ENCODE results near the gene SLC24A2.
"Not testable (repeated sequence)": the region's sequence is repeated elsewhere in the genome, so short reads cannot be mapped to it uniquely, and the experiment has no call there.

The SLC24A2 gene

DNA sequence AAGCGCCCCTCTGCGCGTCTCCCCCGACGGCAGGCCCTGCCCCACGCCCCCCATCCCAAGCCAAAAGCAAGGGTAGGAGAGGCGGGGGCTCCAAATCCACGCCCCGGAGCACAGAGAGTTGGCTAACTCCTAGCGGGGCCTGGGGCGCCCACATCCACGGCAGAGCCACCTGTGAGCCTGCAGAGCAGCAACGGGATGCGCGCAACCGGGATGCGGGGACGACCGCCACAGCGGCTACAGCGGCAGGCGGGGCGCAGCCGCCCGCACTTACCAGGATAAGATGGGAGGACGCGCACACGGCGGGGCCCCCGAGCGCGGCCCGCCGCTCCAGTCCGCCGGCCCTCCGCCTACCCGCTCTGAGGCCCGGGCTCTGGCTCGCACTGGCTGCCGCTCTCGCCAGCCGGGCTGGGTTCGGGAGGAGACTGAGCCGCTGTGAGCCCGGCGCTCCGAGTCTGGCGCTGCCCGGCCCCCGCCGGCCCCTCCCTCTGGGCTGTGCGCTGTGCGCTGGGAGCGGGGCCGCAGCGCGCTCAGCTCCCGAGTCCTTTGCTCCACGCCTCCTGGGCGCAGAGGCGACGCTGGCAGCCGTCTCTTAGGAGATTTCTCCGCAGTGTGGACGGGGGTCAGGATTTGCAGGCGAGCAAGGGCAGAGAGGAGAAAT, at the start of gene SLC24A2:
TSS of gene SLC24A2 (minus strand) at position 424 of the 658 bp plus-strand sequence.
- no peak for DNase-seq

DNA sequence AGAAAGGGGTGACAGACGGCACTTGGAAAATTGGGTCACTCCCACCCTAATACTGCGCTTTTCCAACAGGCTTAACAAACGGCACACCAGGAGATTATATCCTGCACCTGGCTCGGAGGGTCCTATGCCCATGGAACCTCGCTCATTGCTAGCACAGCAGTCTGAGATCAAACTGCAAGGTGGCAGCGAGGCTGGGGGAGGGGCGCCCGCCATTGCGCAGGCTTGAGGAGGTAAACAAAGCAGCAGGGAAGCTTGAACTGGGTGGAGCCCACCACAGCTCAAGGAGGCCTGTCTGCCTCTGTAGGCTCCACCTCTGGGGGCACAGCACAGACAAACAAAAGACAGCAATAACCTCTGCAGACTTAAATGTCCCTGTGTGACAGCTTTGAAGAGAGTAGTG, 44.5 kb upstream of the SLC24A2 start:
- DNase-seq, result not testable (repeated sequence)

DNA sequence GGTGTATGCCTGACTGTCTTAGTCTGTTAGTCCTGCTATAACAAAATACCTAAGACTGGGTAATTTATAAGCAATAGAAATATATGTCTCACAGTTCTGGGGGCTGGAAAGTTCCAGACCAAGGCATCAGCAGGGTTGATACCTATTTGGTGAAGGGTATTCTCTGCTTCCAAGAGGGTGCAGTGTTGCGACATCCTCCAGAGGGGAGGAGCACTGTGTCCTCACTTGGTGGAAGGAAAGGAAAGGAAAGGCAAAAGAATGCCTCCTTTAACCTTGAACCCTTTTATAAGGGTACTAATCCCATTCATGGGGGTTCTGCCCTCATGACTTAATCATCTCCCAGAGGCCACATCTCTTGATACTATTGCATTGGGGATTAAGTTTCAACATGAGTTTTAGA, 42.0 kb upstream of the SLC24A2 start:
- no peak for DNase-seq

DNA sequence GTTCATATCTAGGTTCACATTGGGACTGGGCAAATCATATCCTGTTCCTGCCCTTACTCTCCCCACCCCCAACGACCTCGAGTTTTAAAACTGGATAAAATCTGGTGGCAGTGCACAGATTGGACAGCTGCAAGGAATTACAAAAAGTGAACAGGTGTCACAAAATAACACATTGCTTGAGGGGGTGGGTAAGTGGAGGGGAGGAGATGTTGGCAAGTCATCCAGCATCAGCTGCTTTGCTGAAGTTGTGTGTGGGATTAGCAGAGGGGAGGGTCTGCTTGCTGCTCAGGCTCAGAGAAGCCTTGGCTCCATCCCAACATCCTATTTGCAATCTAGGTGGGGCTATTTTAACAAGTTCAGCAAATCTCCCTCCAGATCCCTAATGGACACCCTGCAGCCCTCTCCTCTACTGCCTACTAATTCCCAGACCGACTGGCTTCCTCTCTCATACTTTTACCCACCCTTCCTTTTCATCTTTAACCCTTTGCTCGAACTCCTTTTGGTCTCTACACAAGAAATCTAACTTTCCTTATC, 39.8 kb upstream of the SLC24A2 start:
- no peak for DNase-seq

DNA sequence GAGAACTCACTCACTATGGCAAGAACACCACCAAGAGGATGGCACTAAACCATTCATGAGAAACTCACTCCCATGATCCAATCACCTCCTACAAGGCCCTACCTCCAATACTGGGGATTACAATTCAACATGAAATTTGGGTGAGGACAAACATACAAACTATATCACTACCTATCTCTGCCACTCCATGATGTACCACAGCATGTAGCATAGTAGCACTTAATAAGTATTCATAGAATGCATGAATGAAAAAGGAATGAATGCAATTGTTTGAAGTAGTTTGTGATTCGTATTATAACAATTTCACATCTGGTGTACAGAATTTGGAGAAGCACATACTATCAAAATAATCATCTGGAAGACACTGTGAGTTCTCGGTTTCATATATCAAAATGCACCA, 27.9 kb upstream of the SLC24A2 start:
- DNase-seq, result no peak

DNA sequence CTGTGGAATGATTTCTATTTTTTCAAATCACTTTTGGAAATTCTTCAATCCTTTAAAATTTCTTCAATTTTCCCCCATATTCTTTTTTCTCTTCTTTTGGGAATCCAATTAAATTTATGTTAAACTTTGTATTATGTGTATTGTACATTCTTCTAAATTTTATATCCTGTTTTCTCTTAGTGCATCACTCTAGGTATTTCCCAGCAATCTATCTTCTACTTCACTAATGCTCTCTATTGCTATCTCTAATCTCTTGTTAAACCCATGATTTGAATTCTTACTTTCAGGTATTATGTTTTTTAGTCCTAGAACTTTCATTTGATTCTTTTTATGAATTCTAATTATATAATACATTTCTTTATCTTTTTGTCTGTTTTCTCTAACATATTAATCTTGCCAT, 23.4 kb upstream of the SLC24A2 start:
- DNase-seq, result no peak

DNA sequence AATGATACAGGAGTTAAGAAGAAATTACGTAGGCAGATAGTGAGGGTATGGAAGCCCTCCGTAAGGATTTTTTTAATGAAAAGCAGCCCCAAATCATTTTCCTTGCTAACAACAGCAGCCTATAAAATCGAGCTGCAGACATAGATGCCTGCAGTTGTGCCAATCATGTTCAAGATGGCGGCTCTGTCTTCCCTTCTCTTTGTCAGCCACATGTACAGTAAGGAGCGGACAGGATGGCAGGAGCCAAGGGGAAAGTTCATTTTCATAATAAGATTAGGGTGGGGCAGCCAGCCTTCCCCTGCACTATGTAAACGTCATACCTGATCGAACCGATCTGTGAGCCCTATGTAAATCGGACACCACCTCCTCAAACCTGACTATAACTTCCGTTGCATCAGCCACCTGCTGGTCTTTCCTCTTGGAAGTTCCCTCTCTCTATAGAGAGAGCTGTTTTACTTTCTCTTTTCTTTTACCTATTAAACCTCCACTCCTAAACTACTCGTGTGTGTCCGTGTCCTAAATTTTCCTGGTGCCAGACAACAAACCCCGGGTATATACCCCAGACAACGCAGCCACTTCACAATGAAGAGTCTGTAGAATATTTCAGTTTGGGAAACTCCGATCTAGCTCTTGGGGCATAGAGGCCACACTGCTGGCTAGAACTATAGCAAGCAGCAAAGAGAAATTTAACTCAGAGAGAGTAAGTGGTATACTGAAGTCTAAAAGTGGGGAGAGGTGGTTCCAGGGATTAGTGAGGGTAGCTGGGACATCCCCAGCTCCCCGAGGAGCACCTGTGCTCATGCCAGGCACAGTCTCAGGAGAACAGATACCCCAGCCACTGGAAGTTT, 20.8 kb upstream of the SLC24A2 start:
- DNase-seq, result no peak

DNA sequence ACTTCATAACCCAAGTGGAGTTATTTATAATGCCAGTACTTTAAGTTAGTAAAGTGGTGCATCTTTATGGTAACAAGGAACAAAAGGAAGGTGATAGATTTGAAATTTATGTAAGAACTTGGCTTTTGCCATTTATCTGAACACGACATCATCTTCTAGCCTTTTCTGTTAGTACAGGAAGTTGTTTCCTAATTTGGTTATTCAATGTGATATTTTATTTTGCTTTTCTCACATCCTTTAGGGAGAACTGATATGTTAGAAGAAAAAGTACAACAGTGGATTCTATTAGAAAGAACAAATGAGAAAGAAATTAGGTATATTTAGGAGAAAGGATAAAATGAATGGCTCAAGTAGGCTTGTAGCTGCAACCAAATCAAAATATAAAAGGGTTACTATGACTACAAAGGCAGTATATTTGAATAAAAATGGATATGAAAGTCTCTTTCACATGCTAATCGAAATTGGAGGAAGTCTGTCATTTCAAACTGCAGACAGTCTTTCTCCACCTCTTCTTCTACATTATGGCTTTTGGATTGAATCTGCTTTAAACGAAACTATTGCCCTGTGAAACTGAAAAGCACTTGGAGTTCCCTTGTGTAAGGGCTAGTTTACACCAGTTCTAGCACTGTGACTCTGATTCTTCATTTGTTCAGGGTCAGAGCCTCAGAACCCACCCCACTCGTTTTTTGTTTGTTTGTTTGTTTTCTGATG, 18.5 kb upstream of the SLC24A2 start:
- DNase-seq, result no peak

DNA sequence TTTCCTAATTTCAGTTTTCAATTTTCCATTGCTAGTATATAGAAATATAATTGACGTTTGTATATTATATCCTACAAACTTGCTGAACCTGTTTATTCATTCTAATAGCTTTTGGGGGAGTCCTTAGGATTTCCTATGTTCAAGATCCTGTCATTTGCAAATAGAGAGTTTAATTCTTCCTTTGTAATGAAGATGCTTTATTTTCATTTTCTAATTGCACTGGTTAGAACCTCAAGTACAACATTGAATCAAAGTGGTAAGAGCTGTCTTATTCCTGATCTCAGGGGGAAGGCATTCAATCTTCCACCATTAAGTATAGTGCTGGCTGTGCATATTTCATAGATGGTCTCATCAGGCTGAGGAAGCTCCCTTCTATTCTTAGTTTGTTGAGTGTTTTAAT, 15.6 kb upstream of the SLC24A2 start:
- DNase-seq, result no peak

DNA sequence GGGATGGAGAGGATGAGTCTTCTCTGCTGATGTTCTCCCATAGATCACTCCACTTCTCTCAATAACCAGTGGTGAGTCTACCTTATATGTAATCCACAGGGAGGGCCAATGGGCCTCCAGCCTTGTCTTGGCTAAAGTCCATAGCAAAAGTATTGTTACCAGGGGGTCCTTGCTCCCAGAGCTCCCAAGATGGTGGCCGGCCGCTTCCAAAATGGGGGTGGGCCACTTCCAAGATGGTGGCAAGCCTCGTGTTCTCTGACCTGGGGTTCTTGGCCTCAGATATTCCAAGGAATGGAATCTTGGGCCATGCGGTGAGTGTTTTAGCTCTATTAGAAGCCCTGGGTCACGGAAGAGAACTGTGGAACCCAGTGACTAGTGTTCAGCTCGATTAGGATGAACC, 12.0 kb upstream of the SLC24A2 start:
- DNase-seq, result no peak

DNA sequence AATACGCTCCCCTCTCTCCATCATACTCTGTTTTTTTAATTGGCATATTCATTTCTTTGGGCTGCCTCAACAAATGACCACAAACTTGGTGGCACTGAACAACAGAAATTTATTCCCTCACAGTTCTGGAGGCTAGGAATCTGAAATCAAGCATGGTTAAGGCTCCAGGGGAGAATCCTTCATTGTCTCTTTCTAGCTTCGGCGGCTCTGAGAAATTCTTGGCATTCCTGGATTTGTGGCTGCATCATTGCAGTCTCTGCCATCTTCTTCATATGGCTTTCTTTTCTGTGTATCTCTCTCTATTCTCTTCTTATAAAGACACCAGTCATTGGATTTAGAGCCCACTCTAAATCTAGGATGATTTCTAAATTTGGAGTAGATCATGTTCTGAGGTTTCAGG, 10.9 kb upstream of the SLC24A2 start:
- DNase-seq, result no peak

DNA sequence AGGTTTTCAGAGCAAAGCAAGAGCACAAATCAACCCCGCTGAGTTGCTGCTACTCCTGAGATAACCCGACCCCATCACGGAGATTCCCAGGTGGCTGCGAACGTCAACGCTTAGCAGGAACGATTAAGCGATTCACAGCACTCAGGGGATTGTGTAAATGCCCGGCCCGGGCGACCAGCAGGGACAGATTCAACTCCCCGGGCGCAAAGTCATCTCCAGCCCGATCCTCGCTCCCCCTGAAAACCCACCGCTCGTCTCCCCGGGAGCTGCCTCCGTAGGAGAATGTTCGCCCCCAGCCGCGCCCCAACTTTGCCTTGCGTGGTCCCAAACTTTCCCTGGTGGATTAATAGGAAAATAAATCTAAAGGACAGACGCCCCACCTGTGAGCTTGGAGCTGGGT, 685 bp downstream of the SLC24A2 start:
- no peak for DNase-seq

DNA sequence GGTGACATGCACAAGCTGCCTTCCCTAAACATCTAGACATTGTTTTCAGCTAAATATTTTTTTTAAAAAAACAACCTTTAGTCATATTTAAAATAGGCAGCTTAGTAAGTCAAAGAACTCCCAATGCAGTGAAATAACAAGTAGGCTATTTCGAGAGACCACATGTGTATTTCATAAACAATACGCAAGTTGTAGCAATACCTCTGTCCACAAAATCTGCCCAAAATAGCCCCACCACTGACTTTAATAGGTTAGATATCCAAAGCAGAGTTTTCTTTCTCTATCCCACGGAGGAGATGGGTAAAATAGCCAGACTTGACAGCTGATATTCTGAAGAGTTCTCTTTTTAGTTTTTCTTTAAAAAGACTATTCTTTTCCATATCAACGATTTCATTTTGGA, 1.2 kb downstream of the SLC24A2 start:
- DNase-seq, result no peak

DNA sequence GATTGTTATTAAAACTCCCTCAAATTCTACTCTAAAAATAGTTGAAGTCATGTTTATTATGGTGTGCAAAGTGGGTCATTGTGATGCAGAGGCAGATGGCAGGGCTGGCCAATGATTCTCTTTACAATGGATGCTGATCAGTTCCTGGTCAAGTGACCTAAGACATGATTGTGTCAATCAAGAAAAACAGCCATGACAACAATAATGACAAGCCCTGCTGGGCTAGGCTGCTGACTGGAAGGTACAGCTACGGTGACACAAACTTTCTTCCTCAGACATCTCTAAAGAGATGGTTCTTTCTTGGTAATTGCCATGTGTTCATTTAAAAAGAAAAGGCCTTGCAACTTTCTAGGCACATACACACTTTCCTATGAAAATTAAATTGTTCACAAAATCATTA, 3.6 kb downstream of the SLC24A2 start:
- no peak for DNase-seq

DNA sequence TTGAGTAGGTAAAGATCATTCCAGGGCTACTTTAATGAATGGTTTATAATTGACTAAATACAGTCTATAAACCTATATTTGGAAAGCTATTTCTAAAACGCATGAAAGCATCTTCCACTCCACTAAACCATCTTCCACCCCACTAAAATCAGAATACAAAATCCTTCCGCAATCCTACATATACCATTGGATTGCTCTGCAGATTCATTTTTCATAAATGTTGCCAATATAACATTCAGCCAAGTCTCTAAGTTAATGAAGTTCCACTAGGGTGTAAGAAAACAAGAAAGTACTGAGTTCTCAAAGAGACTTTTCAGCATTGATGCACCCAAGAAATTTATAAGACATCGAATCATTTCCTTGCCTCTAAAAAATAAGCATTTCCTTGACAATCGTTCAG, 4.7 kb downstream of the SLC24A2 start:
- no peak for DNase-seq

DNA sequence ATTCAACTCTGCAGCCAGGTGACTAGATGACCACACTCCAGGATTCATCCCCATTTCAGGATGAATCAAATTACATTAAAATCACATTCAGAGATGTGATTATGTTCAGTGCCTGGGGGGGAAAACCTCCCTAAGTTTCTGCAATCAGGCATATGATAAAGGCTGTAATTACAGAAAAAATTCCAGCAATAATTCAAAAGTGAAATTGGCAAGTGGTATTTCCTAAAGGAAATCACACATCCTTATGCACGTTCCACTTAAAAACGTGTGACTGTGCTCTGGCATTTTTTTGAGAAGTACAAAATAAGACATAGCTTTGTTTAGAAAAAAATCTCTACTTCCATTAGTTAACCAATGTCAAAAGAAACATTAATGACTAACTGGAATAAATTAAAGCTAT, 5.3 kb downstream of the SLC24A2 start:
- no peak for DNase-seq

DNA sequence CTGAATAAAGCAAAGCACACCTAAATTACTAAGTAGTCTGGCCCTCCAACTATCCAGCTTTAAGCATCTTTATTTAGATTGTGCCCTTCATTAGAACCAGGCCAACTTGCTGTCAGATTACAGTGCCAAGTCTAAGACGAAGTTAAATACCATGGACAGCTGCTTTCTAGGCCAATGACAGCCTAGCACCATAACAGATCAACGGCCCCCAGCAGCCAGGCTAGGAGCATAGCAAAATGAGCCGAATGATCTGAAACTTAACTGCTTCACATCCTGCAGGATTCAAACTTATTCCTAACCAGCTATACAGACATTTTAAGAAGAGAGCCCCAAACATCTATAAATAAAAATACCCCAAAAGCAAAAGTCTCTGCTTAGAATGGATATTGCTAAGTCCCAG, 6.8 kb downstream of the SLC24A2 start:
- DNase-seq, result no peak

DNA sequence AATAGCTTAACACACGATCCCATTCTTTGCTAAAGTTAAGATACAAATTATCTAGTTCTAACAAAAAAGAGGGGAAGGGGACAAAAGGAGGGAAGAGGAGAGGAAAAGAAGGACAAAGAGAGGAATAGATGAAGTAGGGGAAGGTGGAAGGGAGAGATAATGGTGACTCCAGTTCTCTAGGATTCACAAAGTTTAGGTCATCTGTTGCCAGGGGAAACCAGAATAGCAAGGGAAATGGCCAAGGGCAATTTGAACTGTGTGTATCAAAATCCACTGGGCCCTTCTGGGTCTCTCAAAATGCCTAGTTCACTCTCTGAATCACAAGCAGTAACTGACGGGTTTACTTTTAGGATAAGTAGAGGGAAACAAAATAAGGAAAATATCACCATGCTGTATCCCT, 7.6 kb downstream of the SLC24A2 start:
- DNase-seq, result no peak

DNA sequence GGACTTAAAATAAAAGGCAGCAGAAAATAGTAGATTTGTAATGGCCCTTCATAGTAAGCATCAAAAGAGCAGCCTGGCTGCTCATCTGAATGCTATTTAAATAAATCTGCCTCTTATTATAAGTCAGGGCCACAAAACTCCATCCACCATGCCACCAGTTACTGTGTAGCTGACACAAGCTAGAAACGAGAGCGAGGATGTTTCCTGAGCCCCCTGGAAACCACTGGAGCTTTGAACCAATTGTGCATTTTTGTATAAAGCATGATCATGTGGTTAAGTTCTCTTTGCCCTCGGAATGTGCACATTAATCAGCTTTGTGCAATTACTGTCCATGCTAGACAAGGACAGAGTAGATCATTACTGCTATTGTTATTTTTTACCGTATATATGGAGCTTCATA, 17.4 kb downstream of the SLC24A2 start:
- DNase-seq, result no peak

DNA sequence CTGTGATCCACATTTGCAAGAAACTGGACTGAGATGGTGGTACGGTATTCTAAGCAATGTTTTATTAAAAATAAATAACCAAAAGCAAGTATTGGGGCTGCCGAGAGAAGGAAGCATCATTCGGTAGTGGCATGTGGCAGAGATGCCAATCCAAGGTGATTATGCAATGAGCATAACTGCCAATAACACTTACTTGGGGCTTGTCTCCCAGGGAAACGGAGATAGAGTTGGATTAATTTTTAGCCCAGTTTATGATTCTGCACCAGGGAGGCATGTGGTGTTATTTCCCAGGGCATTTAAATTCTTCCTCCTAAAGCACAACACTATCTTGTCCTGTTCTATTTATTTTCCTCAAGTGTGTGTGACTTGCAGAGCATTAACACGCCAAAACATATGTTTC, 17.9 kb downstream of the SLC24A2 start:
- DNase-seq, result no peak

DNA sequence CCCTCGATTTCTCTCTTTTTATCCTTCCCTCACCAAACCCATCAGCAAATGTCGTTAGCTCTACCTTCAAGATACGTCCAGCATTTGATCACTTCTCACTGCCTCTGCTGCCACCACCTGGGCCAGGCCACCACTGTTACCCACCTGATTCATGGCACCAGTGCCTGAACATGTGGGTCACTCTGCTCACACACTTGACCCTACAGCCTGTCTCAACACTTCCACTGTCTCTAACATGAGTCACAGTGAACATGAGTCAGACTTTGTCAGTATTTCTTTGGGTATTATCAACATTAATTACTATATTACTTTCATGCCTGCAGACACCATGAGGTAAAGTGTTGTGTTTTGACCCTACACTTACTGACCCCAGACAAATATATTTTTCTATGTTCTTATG, 19.6 kb downstream of the SLC24A2 start:
- no peak for DNase-seq

DNA sequence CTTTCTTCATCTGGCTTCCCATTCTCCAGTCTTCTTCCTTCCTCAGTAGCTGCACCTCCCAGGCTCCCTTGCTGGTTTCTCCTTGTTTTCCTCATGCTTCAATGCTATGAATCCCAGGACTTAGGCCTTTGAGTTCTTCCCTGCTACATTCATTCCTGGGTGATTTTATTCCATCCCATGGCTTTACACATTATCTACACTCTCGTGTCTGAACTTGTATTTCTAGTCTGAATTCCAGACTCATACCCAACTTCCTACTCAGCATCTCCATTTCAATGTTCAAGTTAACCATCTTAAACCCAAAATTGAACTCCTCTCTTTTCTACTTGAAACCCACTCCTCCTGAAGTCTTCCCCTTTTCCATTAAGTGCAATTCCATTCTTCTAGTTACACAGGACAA, 20.0 kb downstream of the SLC24A2 start:
- no peak for DNase-seq

DNA sequence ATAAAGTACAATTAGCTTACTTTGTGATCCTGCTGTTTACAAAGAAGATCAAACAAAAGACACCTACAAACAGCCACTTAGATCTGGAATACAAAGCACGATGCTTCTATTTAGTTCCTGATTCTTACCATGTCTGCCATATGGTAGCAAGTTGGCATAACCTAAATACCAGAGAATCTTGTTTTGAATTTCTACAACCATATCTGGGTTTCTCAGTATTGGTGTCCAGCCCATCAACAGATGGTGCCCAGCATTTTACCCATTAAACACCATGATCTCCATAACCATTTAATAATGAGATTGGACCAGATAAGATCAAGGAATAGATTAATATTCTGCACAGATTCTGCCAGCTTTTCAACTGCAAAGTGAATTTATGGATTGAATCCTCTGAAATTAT, 29.8 kb downstream of the SLC24A2 start:
- no peak for DNase-seq

DNA sequence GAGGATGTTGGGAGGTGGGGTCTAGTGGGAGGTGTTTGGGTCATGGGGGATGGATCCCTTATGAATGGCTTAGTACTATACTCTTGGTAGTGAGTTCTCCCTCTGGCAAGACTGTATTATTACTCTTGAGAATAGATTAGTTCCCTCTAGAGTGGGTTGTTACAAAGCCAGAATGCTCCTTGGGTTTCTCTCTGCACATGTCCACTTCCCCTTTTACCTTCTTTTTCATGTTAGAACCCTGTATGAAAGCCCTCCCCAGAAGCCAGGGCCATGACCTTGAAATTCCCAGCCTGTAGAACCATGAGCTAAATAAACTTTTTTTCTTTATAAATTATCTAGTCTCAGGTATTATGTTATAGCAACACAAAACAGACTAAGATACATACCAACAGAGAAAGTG, 31.1 kb downstream of the SLC24A2 start:
- DNase-seq, result no peak

Data from activated naive CD4-positive, alpha-beta T cell treated with Interleukin-2 at 50 U/mL for 16 hours (primary cell).